Transverse colon (tissue), 3 donors: Measurements from ENCODE around the gene ZBTB48.

Source experiments
- CTCF ChIP-seq, 5 experiments: fragments of 200-600 bp in 3 of 5; fragments of 450-650 bp in 2 of 5; sonication (generic) in 3 of 5; IDR thresholded peaks; 1 replicate in 2 of 5; 2 replicates in 3 of 5; pipeline ENCODE4 v1.5.1; 2016 to 2017; ENCODE audit warnings: antibody characterized with exemption in 5 of 5, inconsistent platforms in 3 of 5, mild to moderate bottlenecking in 2 of 5, moderate library complexity in 1 of 5
- POLR2A ChIP-seq: fragments of 450-650 bp; IDR thresholded peaks from one replicate; pipeline ENCODE4 v1.6.1; 2016; ENCODE audit warnings: antibody characterized with exemption, mild to moderate bottlenecking, moderate library complexity

DNA sequence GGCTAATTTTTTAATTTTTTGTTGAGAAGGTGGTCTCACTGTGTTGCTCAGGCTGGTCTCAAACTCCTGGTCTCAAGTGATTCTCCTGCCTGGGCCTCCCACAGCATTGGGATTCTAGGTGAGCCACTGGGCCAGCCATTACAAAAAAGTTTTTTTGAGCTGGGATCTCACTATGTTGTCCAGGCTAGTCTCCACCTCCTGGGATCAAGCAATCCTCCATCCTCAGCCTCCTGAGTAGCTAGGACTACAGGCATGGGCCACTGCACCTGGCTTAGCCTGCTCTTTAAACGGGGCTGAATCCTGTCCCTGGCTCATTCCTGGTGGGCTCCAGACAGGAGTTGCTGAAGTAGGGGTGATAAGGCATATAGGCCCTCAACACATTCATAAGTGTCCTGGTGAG lies 22.2 kb upstream of the ZBTB48 start:
- TF ChIP-seq CTCF (IDR thresholded peaks at IDR 0.05), result no peak
- TF ChIP-seq POLR2A, result no peak
